Effector memory CD8-positive, alpha-beta T cell (primary cell): ENCODE measurements around the gene VANGL1.

Experiments
- ATAC-seq: fragments of 150-1000 bp; cut with Tn5 transposase; replicated peaks from 2 replicates; pipeline ENCODE4 v1.10.0; 2021; ENCODE audit warnings: mild to moderate bottlenecking, moderate library complexity
- DNase-seq, 3 experiments: peaks; one replicate each; pipeline ENCODE4 v3.0.0; 2021
- H3K27ac Mint-ChIP-seq, 2 donors: one replicate each; pipeline ENCODE4 v1.8.0; 2022; ENCODE audit warnings: mild to moderate bottlenecking in 2 of 2, mixed read lengths in 2 of 2, moderate library complexity in 2 of 2
- H3K27me3 Mint-ChIP-seq, 2 donors: one replicate each; pipeline ENCODE4 v1.8.0; 2022; ENCODE audit warnings: mixed read lengths in 2 of 2
- H3K36me3 Mint-ChIP-seq: one replicate; pipeline ENCODE4 v1.8.0; 2022; ENCODE audit warnings: mild to moderate bottlenecking, moderate library complexity, mixed read lengths; ENCODE audit not compliant: insufficient read depth
- H3K4me1 Mint-ChIP-seq, 2 donors: one replicate each; pipeline ENCODE4 v1.8.0; 2022; ENCODE audit warnings: low read depth in 2 of 2, mixed read lengths in 2 of 2
- H3K4me3 Mint-ChIP-seq, 2 donors: one replicate each; pipeline ENCODE4 v1.8.0; 2022; ENCODE audit warnings: mild to moderate bottlenecking in 2 of 2, mixed read lengths in 2 of 2, moderate library complexity in 2 of 2
- H3K9me3 Mint-ChIP-seq, 2 donors: one replicate each; pipeline ENCODE4 v1.8.0; 2022; ENCODE audit warnings: mixed read lengths in 2 of 2

The VANGL1 gene

DNA sequence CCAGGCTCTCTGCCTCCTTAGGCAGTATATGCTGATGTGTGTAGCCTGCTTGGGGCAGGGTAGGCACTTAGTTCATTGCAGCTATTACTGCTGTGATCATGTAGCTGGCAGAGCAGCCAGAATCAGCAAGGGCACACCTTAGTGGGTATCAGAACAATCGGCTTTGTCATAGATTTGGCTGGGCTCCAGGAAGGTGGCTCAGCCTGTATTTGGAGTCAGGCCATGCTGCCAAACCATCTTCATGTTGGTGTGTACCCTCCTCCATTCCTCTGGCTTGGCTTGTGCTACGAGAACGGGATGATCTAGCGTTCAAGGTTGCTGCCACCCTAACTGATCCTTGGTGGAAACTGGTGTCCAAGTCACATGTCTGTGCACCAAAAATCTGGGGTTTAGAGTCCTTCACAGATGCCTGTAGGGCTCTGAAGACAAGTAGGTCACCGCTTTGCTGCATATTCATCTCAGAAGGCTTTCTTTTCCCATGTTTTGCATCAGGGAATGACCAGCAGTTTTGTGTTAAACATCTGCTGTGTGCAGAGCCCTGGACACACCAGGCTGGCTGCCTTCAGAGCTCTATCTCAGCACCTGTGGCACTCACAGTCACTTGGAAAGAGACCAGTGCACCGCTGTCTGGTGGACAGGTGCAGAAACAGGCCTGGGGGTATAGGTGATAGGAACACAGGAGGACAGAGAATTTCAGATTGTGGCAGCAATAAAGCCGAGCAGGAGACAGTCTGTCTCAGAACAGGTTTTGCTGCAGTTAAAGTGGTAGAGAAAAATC, 23.7 kb downstream of the VANGL1 start:
- Mint-ChIP-seq H3K27ac (no peak overlapping the region), H3K4me3 (no peak overlapping the region), H3K36me3 (peaks cover 4% of the 10 kb centered on the region), H3K4me1 (no peaks in the 10 kb centered on the region), H3K27me3 (no peaks in the 10 kb centered on the region), H3K9me3 (no peaks in the 10 kb centered on the region)
- no peak for ATAC-seq
- DNase-seq = no peak

DNA sequence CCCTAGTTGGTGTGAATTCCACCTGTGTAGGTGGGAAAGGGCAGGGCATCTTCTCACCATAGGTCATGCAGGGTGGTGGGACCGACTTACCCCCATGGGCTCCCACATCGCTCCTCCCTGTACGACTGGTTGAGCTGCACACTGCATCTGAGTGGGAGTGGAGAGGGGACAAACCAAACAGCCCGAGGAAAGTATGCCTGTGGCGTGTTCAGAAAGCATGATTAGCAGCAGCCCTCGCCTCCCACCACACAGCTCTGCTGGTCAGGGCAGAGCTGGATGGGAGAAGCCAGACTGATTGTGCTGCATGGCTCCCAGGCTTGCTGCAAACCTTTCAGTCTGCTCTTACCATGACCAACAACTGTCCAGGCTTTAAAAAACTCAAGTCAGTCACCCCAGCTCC, 24.4 kb downstream of the VANGL1 start:
- H3K27ac Mint-ChIP-seq = no peak overlapping the region

DNA sequence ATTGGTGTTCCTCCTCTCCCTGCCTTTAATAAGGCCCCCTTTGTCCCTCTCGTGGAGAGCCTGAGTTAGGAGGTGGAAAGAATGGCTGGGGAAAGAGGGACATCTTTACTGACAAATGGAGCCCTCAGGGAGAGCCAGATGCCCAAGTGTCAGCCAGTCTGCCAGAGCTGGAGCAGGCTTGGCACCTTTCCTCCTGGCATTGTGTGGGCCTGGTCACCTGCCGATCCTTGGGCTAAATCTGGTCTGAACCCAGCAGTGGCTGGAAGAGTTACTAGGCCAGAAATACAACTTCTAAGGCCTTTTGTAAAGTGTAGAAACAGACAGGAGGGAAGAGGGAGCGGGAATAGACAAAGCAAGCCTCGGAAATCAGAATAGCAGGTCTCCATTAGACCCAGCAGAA, 24.9 kb downstream of the VANGL1 start:
- no peak overlapping the region for H3K4me3 Mint-ChIP-seq
- peaks cover 4% of the 10 kb centered on the region for H3K36me3 Mint-ChIP-seq
- no peaks in the 10 kb centered on the region for H3K9me3 Mint-ChIP-seq

More for the DNA sequence above, 24.4 kb downstream of the VANGL1 start:
- H3K4me1 Mint-ChIP-seq = no peaks in the 10 kb centered on the region
- DNase-seq (no peak), ATAC-seq (no peak)
- H3K4me3 Mint-ChIP-seq = no peak overlapping the region
- H3K9me3 Mint-ChIP-seq = no peaks in the 10 kb centered on the region
- peaks cover 4% of the 10 kb centered on the region for H3K36me3 Mint-ChIP-seq
- H3K27me3 Mint-ChIP-seq = no peaks in the 10 kb centered on the region

GRCh38 chr1:115668579-115668978, 26.8 kb downstream of the VANGL1 start:
- DNase-seq (no peak), ATAC-seq (no peak)
- H3K4me1 Mint-ChIP-seq = no peaks in the 10 kb centered on the region
- H3K27ac Mint-ChIP-seq = peak overlapping the region in 1 of 2 donors; percentile 25
- H3K36me3 Mint-ChIP-seq = peaks cover 4% of the 10 kb centered on the region
- H3K4me3 Mint-ChIP-seq = no peak overlapping the region
- no peaks in the 10 kb centered on the region for H3K27me3 Mint-ChIP-seq
- no peaks in the 10 kb centered on the region for H3K9me3 Mint-ChIP-seq

More for the DNA sequence above, 24.9 kb downstream of the VANGL1 start:
- ATAC-seq (no peak), DNase-seq (no peak)
- Mint-ChIP-seq H3K27me3 (no peaks in the 10 kb centered on the region), H3K27ac (no peak overlapping the region), H3K4me1 (no peaks in the 10 kb centered on the region)

GRCh38 chr1:115669002-115669673, 27.4 kb downstream of the VANGL1 start:
- Mint-ChIP-seq H3K27me3 (no peaks in the 10 kb centered on the region), H3K9me3 (no peaks in the 10 kb centered on the region), H3K4me3 (no peak overlapping the region), H3K36me3 (peaks cover 4% of the 10 kb centered on the region), H3K4me1 (no peaks in the 10 kb centered on the region), H3K27ac (peak overlapping the region in 1 of 2 donors; percentile 25)
- no peak for DNase-seq
- no peak for ATAC-seq

- Mint-ChIP-seq H3K4me3 (no peak overlapping the region), H3K36me3 (no peaks in the 10 kb centered on the region), H3K9me3 (no peaks in the 10 kb centered on the region), H3K27me3 (no peaks in the 10 kb centered on the region), H3K27ac (no peak overlapping the region), H3K4me1 (no peaks in the 10 kb centered on the region)
- ATAC-seq (no peak), DNase-seq (no peak)
These were observed 28.1 kb downstream of the VANGL1 start for GRCh38 chr1:115669886-115670285.

- peak overlapping the region; percentile 50 to 59 for H3K27ac Mint-ChIP-seq
These were observed 28.9 kb downstream of the VANGL1 start for GRCh38 chr1:115670476-115671175.

GRCh38 chr1:115671176-115671934, 29.6 kb downstream of the VANGL1 start:
- H3K4me1 Mint-ChIP-seq = no peaks in the 10 kb centered on the region
- no peaks in the 10 kb centered on the region for H3K27me3 Mint-ChIP-seq
- no peaks in the 10 kb centered on the region for H3K9me3 Mint-ChIP-seq
- no peak for DNase-seq
- H3K36me3 Mint-ChIP-seq = no peaks in the 10 kb centered on the region
- H3K27ac Mint-ChIP-seq = peak overlapping the region in 1 of 2 donors; percentile 59
- H3K4me3 Mint-ChIP-seq = no peak overlapping the region
- no peak for ATAC-seq

More at GRCh38 chr1:115670476-115671175, 28.9 kb downstream of the VANGL1 start:
- Mint-ChIP-seq H3K36me3 (no peaks in the 10 kb centered on the region), H3K4me1 (no peaks in the 10 kb centered on the region), H3K27me3 (no peaks in the 10 kb centered on the region), H3K4me3 (no peak overlapping the region), H3K9me3 (no peaks in the 10 kb centered on the region)
- DNase-seq = no peak
- ATAC-seq = no peak

- Mint-ChIP-seq H3K36me3 (no peaks in the 10 kb centered on the region), H3K9me3 (no peaks in the 10 kb centered on the region), H3K27ac (no peak overlapping the region), H3K4me1 (no peaks in the 10 kb centered on the region), H3K27me3 (no peaks in the 10 kb centered on the region), H3K4me3 (no peak overlapping the region)
- ATAC-seq (no peak), DNase-seq (no peak)
These were observed 30.6 kb downstream of the VANGL1 start for GRCh38 chr1:115672224-115673009.

GRCh38 chr1:115676498-115677181, 34.9 kb downstream of the VANGL1 start:
- Mint-ChIP-seq H3K27ac (no peak overlapping the region), H3K9me3 (no peaks in the 10 kb centered on the region), H3K27me3 (no peaks in the 10 kb centered on the region), H3K36me3 (peaks cover 2% of the 10 kb centered on the region), H3K4me1 (no peaks in the 10 kb centered on the region), H3K4me3 (no peak overlapping the region)
- no peak for ATAC-seq
- no peak for DNase-seq

- Mint-ChIP-seq H3K9me3 (no peaks in the 10 kb centered on the region), H3K36me3 (peaks cover 2% of the 10 kb centered on the region), H3K4me3 (no peak overlapping the region), H3K27me3 (no peaks in the 10 kb centered on the region), H3K4me1 (no peaks in the 10 kb centered on the region), H3K27ac (no peak overlapping the region)
- no peak for DNase-seq
- ATAC-seq = peak; percentile 22
These were observed 35.4 kb downstream of the VANGL1 start for GRCh38 chr1:115677182-115677555.

DNA sequence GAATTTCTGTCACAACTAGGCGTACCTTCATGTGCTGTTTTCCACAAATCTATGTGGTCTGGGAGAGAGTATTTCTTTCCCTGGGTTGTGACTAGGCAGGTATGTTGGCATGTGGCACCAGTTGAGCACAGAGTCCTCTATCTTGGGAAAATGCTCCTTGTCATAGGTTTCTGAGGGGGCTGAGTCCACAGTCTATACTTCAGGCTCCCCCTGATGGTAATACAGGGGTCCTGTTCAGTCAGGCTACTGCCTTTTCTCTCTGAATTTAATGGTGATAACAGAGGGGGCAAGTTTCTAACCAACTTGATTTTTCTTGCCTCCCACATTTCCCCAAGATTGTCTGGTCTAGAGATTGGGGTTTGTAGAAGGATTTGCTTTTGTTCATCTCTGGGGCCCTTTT, 35.8 kb downstream of the VANGL1 start:
- Mint-ChIP-seq H3K27me3 (no peaks in the 10 kb centered on the region), H3K27ac (no peak overlapping the region), H3K4me3 (no peak overlapping the region), H3K4me1 (no peaks in the 10 kb centered on the region), H3K9me3 (no peaks in the 10 kb centered on the region), H3K36me3 (peaks cover 2% of the 10 kb centered on the region)
- ATAC-seq (no peak), DNase-seq (no peak)
